Smooth muscle cell (in vitro differentiated cells): ENCODE data around the gene GPR15. TPM values are rescaled to one million over a fixed set of nuclear protein-coding genes. Genes with fewer than 3 reads are reported as not detected.

Experiments used
- DNase-seq: peaks from one replicate; lab custom pipeline; 2025; ENCODE audit not compliant: unreplicated experiment; lab: John Stamatoyannopoulos, UW
- H2AFZ ChIP-seq: fragments of 200-600 bp; sonication (generic); 2 replicates; pipeline ENCODE4 v1.6.0; 2016; ENCODE audit warnings: antibody characterized with exemption, low read depth, mild to moderate bottlenecking
- H3F3A ChIP-seq: fragments of 200-600 bp; sonication (generic); 2 replicates; pipeline ENCODE4 v1.6.0; 2017; ENCODE audit warnings: antibody characterized with exemption, low read depth
- H3K27ac ChIP-seq: fragments of 200-600 bp; sonication (generic); 2 replicates; pipeline ENCODE4 v1.5.1; 2016; ENCODE audit warnings: low read depth, mild to moderate bottlenecking
- H3K27me3 ChIP-seq: fragments of 200-600 bp; sonication (generic); 2 replicates; pipeline ENCODE4 v1.6.1; 2016; ENCODE audit warnings: low read depth, mild to moderate bottlenecking
- H3K36me3 ChIP-seq: fragments of 200-600 bp; sonication (generic); 2 replicates; pipeline ENCODE4 v1.5.1; 2016; ENCODE audit warnings: low read depth
- H3K4me1 ChIP-seq: fragments of 200-600 bp; sonication (generic); 2 replicates; pipeline ENCODE4 v1.5.1; 2016; ENCODE audit warnings: low read depth
- H3K4me2 ChIP-seq: fragments of 200-600 bp; sonication (generic); 2 replicates; pipeline ENCODE4 v1.6.0; 2016; ENCODE audit warnings: mild to moderate bottlenecking
- H3K4me3 ChIP-seq: fragments of 200-600 bp; sonication (generic); 2 replicates; pipeline ENCODE4 v1.5.1; 2016; ENCODE audit warnings: mild to moderate bottlenecking
- H3K79me2 ChIP-seq: fragments of 200-600 bp; sonication (generic); 2 replicates; pipeline ENCODE4 v1.6.0; 2016; ENCODE audit warnings: low read depth, mild to moderate bottlenecking
- H3K9ac ChIP-seq: fragments of 200-600 bp; sonication (generic); 2 replicates; pipeline ENCODE4 v1.6.0; 2016; ENCODE audit warnings: low read depth
- H3K9me3 ChIP-seq: fragments of 200-600 bp; sonication (generic); replicated peaks from 2 replicates; pipeline ENCODE4 v1.5.1; 2016; ENCODE audit warnings: low read depth
- H4K20me1 ChIP-seq: fragments of 200-600 bp; sonication (generic); 2 replicates; pipeline ENCODE4 v1.6.0; 2016; ENCODE audit warnings: low read depth
- CTCF ChIP-seq: fragments of 200-600 bp; sonication (generic); IDR thresholded peaks from 2 replicates; pipeline ENCODE4 v1.5.1; 2017; ENCODE audit warnings: borderline replicate concordance, mild to moderate bottlenecking, antibody characterized with exemption; ENCODE audit not compliant: insufficient read depth, poor library complexity, severe bottlenecking
- WGBS: methylation state at CpG from one replicate; pipeline ENCODE4 v1.1.7; 2016; ENCODE audit warnings: low lambda C conversion rate; 5-methylcytosine and 5-hydroxymethylcytosine counted together
- polyA plus RNA-seq: library from polyadenylated mRNA; unstranded; fragments of >200 nt; fragmentation: Nextera tagmentation; extraction: Ambion mirVana; gene quantifications from 2 replicates; pipeline ENCODE4 v1.2.1, GENCODE V29; 2016
- total RNA-seq: library from RNA; depleted of rRNA; stranded (reverse); fragments of >200 nt; gene quantifications from 2 replicates; pipeline ENCODE4 v1.2.3, GENCODE V29; 2014

Gene GPR15
- total and polyA plus RNA-seq, 2 experiments from 2014 or later, result not detected

- no peaks in the 10 kb centered on the region for H4K20me1 ChIP-seq
- no peaks in the 10 kb centered on the region for H3K9me3 ChIP-seq
- 88% methylated on average over 7 of the region's 7 CpGs for WGBS
- H3K4me3 ChIP-seq, result no peak overlapping the region
- H3K27me3 ChIP-seq, result no peaks in the 10 kb centered on the region
- peaks cover 6% of the 10 kb centered on the region for H3K4me1 ChIP-seq
- no peak for TF ChIP-seq CTCF
- no peak overlapping the region for H3K9ac ChIP-seq
- H3K4me2 ChIP-seq, result peak overlapping the region; percentile 52
- no peaks in the 10 kb centered on the region for H3K79me2 ChIP-seq
- DNase-seq, result no peak
- H2AFZ ChIP-seq, result no peak overlapping the region
- H3F3A ChIP-seq, result no peaks in the 10 kb centered on the region
- H3K27ac ChIP-seq, result peak overlapping the region; percentile 67
- H3K36me3 ChIP-seq, result no peaks in the 10 kb centered on the region
These were observed 32.7 kb downstream of the GPR15 start for GRCh38 chr3:98564282-98565005.

GRCh38 chr3:98565237-98565643, 33.5 kb downstream of the GPR15 start:
- no peak for DNase-seq
- no peak for TF ChIP-seq CTCF
- Histone ChIP-seq H3K27me3 (no peaks in the 10 kb centered on the region), H3K4me1 (peaks cover 6% of the 10 kb centered on the region), H3K36me3 (no peaks in the 10 kb centered on the region), H4K20me1 (no peaks in the 10 kb centered on the region), H3F3A (no peaks in the 10 kb centered on the region), H3K4me3 (no peak overlapping the region), H3K4me2 (peak overlapping the region; percentile 52), H2AFZ (no peak overlapping the region), H3K9ac (no peak overlapping the region), H3K9me3 (no peaks in the 10 kb centered on the region), H3K27ac (peak overlapping the region; percentile 67), H3K79me2 (no peaks in the 10 kb centered on the region)
- WGBS, result 18% methylated on average over 3 of the region's 3 CpGs

- Histone ChIP-seq H3K4me2 (no peak overlapping the region), H3K9ac (no peak overlapping the region), H4K20me1 (no peaks in the 10 kb centered on the region), H3K4me1 (peaks cover 6% of the 10 kb centered on the region), H2AFZ (peak overlapping the region; percentile 11), H3K27ac (peak overlapping the region; percentile 67), H3F3A (no peaks in the 10 kb centered on the region), H3K9me3 (no peaks in the 10 kb centered on the region), H3K36me3 (no peaks in the 10 kb centered on the region), H3K4me3 (no peak overlapping the region), H3K27me3 (no peaks in the 10 kb centered on the region), H3K79me2 (no peaks in the 10 kb centered on the region)
- 62% methylated on average over 6 of the region's 6 CpGs for WGBS
- no peak for DNase-seq
- TF ChIP-seq CTCF, result no peak
These were observed 34.1 kb downstream of the GPR15 start for GRCh38 chr3:98565843-98566242.
